ENCODE measurements around the gene IARS1. TPM values are rescaled to one million over a fixed set of nuclear protein-coding genes. Genes with fewer than 3 reads are reported as not detected.

Gene IARS1
- total RNA-seq, 1 donor from 2014 or later = 136 TPM

DNA sequence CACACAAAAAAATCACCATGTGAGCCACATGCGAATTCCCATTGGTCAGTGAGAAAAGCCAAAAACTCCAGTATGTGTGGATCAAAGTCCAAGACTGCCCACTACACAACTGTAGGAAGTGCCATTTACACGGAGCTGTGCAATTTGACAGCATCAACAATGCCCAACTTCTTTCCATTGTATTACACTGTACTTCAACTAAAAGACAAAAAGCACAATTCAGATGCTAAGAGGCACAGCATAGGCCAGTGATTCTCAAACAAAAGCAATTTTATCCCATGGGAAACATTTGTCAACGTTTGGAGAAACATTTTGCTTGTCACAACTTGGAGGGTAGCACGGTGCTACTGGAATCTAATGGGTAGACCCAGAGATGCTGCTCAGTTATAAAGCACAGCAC lies 39.8 kb downstream of the IARS1 start:
- intact Hi-C loops (cut with micrococcal nuclease) = no loop called here

DNA sequence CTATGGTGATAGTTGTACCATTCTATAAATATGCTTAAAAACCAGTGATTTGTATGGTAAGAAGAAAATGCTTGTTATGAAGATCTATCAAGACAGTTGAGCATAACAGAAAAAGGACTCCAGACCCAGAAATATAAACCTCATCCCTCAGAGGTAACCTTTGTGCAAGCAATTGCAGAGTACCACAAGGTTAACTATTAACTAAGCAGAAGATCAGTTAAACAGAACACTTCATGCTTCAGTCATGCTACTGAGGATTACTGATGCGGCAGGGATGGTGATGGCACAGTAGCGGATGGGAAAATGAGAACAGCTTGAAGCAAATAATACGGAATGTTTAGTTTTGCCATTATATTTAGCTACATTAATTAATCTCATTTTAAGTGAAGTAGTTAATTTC lies 45.5 kb downstream of the IARS1 start:
- intact Hi-C loops (cut with micrococcal nuclease) = no loop called here

DNA sequence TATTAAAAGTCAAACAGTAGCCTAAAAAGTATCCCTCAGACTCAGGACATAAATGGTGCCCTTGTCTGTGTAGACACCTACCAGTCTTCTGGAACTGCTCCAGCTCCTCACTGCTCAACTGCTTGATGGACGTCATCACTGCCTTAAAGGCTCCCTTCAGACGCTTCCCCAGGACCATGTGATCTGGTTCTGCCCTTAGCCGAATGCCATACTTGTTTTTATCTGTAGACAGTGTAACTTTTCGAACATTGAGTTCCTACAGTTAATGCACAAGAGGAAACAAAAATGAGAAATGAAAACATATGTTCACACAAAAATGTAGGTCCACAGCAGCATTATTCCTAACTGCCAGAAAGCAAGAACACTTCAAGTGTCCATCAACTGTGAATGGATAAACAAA lies 46.2 kb downstream of the IARS1 start:
- intact Hi-C loops (cut with micrococcal nuclease) = no loop called here

DNA sequence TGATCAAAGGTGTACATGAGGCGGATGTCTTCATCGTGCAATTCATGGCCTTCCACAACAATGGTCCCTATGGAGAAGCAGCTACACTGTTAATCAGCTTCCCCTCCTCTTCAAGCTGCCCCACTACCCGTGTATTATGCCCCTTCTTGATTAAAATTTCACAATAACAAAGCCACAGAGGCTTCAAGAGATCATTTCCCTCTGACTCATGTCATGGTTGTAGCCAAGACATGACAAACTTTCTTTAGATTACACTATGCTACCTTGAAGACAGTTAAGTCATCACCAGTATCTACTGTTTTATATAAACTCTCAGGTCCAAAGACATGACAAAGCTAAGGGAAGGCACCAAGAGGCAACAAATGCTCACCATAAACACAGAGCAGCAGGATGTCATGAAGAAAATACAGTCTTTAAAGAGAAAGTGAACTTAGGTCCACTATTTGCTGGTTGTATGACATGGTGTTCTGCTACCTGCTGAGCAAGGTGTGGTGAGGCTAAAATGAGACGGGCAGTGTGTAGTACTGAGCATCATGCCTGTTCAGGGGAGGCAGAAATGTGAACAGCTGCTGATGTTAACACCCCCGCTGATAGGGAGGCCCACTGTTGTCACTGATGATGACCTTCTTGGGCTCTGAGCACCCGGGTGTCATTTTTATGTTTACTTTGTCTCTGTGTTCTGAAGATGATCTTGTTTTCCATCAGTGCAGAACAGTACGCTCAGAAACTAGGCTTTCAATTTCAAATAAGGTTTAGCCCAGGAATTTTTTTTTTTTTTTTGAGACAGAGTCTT lies 48.3 kb downstream of the IARS1 start:
- intact Hi-C loops (cut with micrococcal nuclease) = no loop called here

Other genes starting within 250 kb of the IARS1 start
- gene SPTLC1, start 178.3 kb downstream of the IARS1 start, total RNA-seq = 64.6 and 68.8 TPM in 2 replicates
- gene NOL8, start 31.7 kb upstream of the IARS1 start, total RNA-seq = 59.7 and 68.3 TPM in 2 replicates
- gene CENPP, start 32.3 kb upstream of the IARS1 start, total RNA-seq = 26.9 and 27.2 TPM in 2 replicates
- not detected in 2 replicates for gene OGN, start 110.9 kb upstream of the IARS1 start, total RNA-seq
- gene OMD, start 130.8 kb upstream of the IARS1 start, total RNA-seq = not detected in 2 replicates
- gene ASPN, start 188.8 kb upstream of the IARS1 start, total RNA-seq = not detected in 2 replicates
- gene ECM2, start 242.3 kb upstream of the IARS1 start, total RNA-seq = not detected in 2 replicates

All from T-helper 2 cell treated with Interferon-gamma antibody and Interleukin-4, amounts not matched to agents 100 ng/mL and 5 ng/mL, for 36 hours (primary cell).